Sigmoid colon (tissue), 3 donors: ENCODE measurements around the gene CENPP.

Source experiments
- POLR2A ChIP-seq, 2 donors: fragments of 450-650 bp; IDR thresholded peaks; one replicate each; pipeline ENCODE4 v1.6.1; 2016; ENCODE audit warnings: antibody characterized with exemption in 2 of 2, mild to moderate bottlenecking in 2 of 2, moderate library complexity in 2 of 2
- TF ChIP-seq, protein P1 (sequence below), 4 experiments: fragments of 450-650 bp in 3 of 4; fragments of 200-600 bp in 1 of 4; IDR thresholded peaks; one replicate each; pipeline ENCODE4 v1.5.1; 2016 to 2019; ENCODE audit warnings: antibody characterized with exemption in 4 of 4, mild to moderate bottlenecking in 3 of 4, moderate library complexity in 2 of 4

DNA sequence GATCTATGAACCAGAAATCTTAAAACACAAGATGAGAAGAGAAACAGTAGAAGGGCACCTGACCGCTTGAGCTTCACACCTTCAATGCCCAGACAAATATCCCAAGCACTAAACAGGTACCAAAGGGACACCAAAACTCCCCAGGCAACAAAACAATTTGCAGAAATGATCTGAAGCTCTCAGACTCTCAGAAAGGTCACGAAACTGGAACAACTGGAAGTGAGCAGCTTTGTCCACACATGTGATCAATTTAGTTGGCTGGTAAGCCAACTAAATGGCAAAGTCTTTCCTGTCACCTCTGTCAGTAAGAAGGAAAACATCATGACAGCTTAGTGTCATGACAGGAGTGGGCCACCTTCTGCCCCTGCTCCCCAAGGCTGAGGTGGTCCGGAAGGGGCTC lies 340.1 kb downstream of the CENPP start:
- TF ChIP-seq, protein P1, sequence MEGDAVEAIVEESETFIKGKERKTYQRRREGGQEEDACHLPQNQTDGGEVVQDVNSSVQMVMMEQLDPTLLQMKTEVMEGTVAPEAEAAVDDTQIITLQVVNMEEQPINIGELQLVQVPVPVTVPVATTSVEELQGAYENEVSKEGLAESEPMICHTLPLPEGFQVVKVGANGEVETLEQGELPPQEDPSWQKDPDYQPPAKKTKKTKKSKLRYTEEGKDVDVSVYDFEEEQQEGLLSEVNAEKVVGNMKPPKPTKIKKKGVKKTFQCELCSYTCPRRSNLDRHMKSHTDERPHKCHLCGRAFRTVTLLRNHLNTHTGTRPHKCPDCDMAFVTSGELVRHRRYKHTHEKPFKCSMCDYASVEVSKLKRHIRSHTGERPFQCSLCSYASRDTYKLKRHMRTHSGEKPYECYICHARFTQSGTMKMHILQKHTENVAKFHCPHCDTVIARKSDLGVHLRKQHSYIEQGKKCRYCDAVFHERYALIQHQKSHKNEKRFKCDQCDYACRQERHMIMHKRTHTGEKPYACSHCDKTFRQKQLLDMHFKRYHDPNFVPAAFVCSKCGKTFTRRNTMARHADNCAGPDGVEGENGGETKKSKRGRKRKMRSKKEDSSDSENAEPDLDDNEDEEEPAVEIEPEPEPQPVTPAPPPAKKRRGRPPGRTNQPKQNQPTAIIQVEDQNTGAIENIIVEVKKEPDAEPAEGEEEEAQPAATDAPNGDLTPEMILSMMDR (IDR thresholded peaks at IDR 0.05), result no peak
- TF ChIP-seq POLR2A (IDR thresholded peaks at IDR 0.05), result no peak
